Aorta (tissue), 5 donors: ENCODE results near the gene FLYWCH1. TPM values are rescaled to one million over a fixed set of nuclear protein-coding genes. Genes with fewer than 3 reads are reported as not detected.
"Not testable (repeated sequence)": the region's sequence is repeated elsewhere in the genome, so short reads cannot be mapped to it uniquely, and the experiment has no call there.

Source experiments
- ATAC-seq: fragments of 200-7000 bp; cut with Tn5 transposase; one replicate; pipeline ENCODE4 v1.9.1; 2022; ENCODE audit warnings: moderate library complexity; ENCODE audit not compliant: low FRiP score
- DNase-seq, 2 donors: peaks; one replicate each; pipeline ENCODE4 v3.0.0-alpha.2; 2020
- H3K27ac ChIP-seq, 2 donors: one replicate each; pipeline ENCODE4 v1.5.1; 2013; ENCODE audit warnings: low read length in 2 of 2, mild to moderate bottlenecking in 2 of 2, moderate library complexity in 2 of 2, control low read depth in 1 of 2, inconsistent platforms in 1 of 2, low read depth in 1 of 2
- H3K27me3 ChIP-seq, 2 donors: one replicate each; pipeline ENCODE4 v1.6.1; 2013; ENCODE audit warnings: control low read depth in 1 of 2, low read length in 1 of 2, mild to moderate bottlenecking in 1 of 2, moderate library complexity in 1 of 2; ENCODE audit not compliant: insufficient read depth in 2 of 2, control insufficient read depth in 1 of 2
- H3K36me3 ChIP-seq, 2 donors: one replicate each; pipeline ENCODE4 v1.6.1; 2013; ENCODE audit warnings: control low read depth in 1 of 2, low read length in 1 of 2, mild to moderate bottlenecking in 1 of 2; ENCODE audit not compliant: insufficient read depth in 2 of 2, control insufficient read depth in 1 of 2
- H3K4me1 ChIP-seq, 2 donors: one replicate each; pipeline ENCODE4 v1.6.1; 2013; ENCODE audit warnings: low read length in 2 of 2, control low read depth in 1 of 2, mild to moderate bottlenecking in 1 of 2, moderate library complexity in 1 of 2; ENCODE audit not compliant: insufficient read depth in 2 of 2, control insufficient read depth in 1 of 2
- H3K4me3 ChIP-seq, 2 donors: one replicate each; pipeline ENCODE4 v1.5.1; 2013; ENCODE audit warnings: low read length in 2 of 2, control low read depth in 1 of 2, mild to moderate bottlenecking in 1 of 2
- H3K9me3 ChIP-seq: one replicate; pipeline ENCODE4 v1.6.1; 2013; ENCODE audit warnings: mild to moderate bottlenecking, low read length; ENCODE audit not compliant: control insufficient read depth
- WGBS, 2 donors: extraction: QIAGEN DNeasy Blood & Tissue Kit; methylation state at CpG; one replicate each; pipeline ENCODE4 v1.1.7; 2013; 5-methylcytosine and 5-hydroxymethylcytosine counted together
- intact Hi-C, 2 donors: fragments of 100-400 bp; cut with DNase I; formaldehyde crosslinking; loops; one replicate each; pipeline versions ENCODE4 v1.14.2 to v1.15.0; 2022
- polyA plus RNA-seq, 2 donors: library from polyadenylated mRNA; stranded (reverse); fragments of 200-250 nt; gene quantifications; one replicate each; pipeline ENCODE4 v1.2.3, GENCODE V29; 2013
- total RNA-seq, 2 donors: library from RNA; stranded (reverse); fragmentation: NEBNext Ultra II Directional; extraction: Animal tissue kit (Norgen Biotek cat#: 25700); gene quantifications; one replicate each; pipeline ENCODE4 v1.2.1, GENCODE V29; 2021
- donor health status: healthy with polysubstance abuse.
- donor health status: Bipolar disorder and iron deficiency.
- donor health status: DM: no; HTN: no; CAD: no.
- donor health status: DM: no; HTN: no; CAD: no.
- donor health status: DM: yes; HTN: yes; CAD: no.

FLYWCH1 gene
- total and polyA plus RNA-seq, 4 donors, result 24.2 to 103 (median 56.5) TPM

- Histone ChIP-seq H3K27me3 (no peaks in the 10 kb centered on the region), H3K36me3 (peaks cover 0 to 2% of the 10 kb centered on the region in 2 donors), H3K4me1 (peaks cover 0 to 2% of the 10 kb centered on the region in 2 donors), H3K27ac (peak overlapping the region in 1 of 2 donors; percentile 74), H3K9me3 (no peaks in the 10 kb centered on the region), H3K4me3 (no peak overlapping the region)
- DNase-seq (peak in 1 of 2 donors; percentile 70), ATAC-seq (peak; percentile 91)
- intact Hi-C loops, result loop anchor here (2.0 kb wide), 1 partner anchor 45 kb away; no protein-coding TSS in a partner anchor
- WGBS, 2 donors, result 7 to 8% methylated on average over 13 of the region's 13 CpGs
Measured at GRCh38 chr16:2919511-2920255, 8.0 kb downstream of the FLYWCH1 start.

- H3K9me3 ChIP-seq, result no peaks in the 10 kb centered on the region
- H3K4me3 ChIP-seq, result no peak overlapping the region
- no peak overlapping the region for H3K27ac ChIP-seq
- peaks cover 0 to 2% of the 10 kb centered on the region in 2 donors for H3K4me1 ChIP-seq
- H3K36me3 ChIP-seq, result peaks cover 0 to 2% of the 10 kb centered on the region in 2 donors
- DNase-seq, result no peak
- no peaks in the 10 kb centered on the region for H3K27me3 ChIP-seq
- 94 to 95% methylated on average over 14 of the region's 14 CpGs for WGBS, 2 donors
- intact Hi-C loops, result no loop called here
- ATAC-seq, result no peak
Measured at GRCh38 chr16:2923481-2923880, 11.8 kb downstream of the FLYWCH1 start.

- WGBS, 2 donors, result 77 to 78% methylated on average over 32 to 42 of the region's 42 CpGs
- intact Hi-C loops, result no loop called here
Measured at GRCh38 chr16:2924901-2925755, 13.4 kb downstream of the FLYWCH1 start.

GRCh38 chr16:2925951-2926649 lies 14.4 kb downstream of the FLYWCH1 start:
- H3K4me3 ChIP-seq, result no peak overlapping the region
- ATAC-seq, result no peak
- no peaks in the 10 kb centered on the region for H3K9me3 ChIP-seq
- H3K36me3 ChIP-seq, result peaks cover 0 to 7% of the 10 kb centered on the region in 2 donors
- H3K4me1 ChIP-seq, result no peaks in the 10 kb centered on the region
- no peak for DNase-seq
- H3K27ac ChIP-seq, result no peak overlapping the region
- intact Hi-C loops, result loop anchor here in 1 of 2 donors (2.0 kb wide), 1 partner anchor 57 kb away; no protein-coding TSS in a partner anchor
- H3K27me3 ChIP-seq, result no peaks in the 10 kb centered on the region
- WGBS, 2 donors, result 80 to 83% methylated on average over 9 of the region's 9 CpGs

More at GRCh38 chr16:2924901-2925755, 13.4 kb downstream of the FLYWCH1 start:
- peak; percentile 16 for ATAC-seq
- Histone ChIP-seq H3K4me1 (no peaks in the 10 kb centered on the region), H3K27me3 (no peaks in the 10 kb centered on the region), H3K36me3 (peaks cover 0 to 6% of the 10 kb centered on the region in 2 donors), H3K27ac (no peak overlapping the region), H3K4me3 (no peak overlapping the region), H3K9me3 (no peaks in the 10 kb centered on the region)
- DNase-seq, result no peak

GRCh38 chr16:2926650-2926999 lies 14.9 kb downstream of the FLYWCH1 start:
- no peaks in the 10 kb centered on the region for H3K4me1 ChIP-seq
- ATAC-seq, result no peak
- H3K36me3 ChIP-seq, result peaks cover 0 to 7% of the 10 kb centered on the region in 2 donors
- intact Hi-C loops, result loop anchor here in 1 of 2 donors (2.0 kb wide), 1 partner anchor 58 kb away; no protein-coding TSS in a partner anchor
- H3K27ac ChIP-seq, result no peak overlapping the region
- H3K27me3 ChIP-seq, result no peaks in the 10 kb centered on the region
- WGBS, 2 donors, result 73 to 78% methylated on average over 5 of the region's 5 CpGs
- H3K9me3 ChIP-seq, result no peaks in the 10 kb centered on the region
- H3K4me3 ChIP-seq, result no peak overlapping the region
- no peak for DNase-seq

GRCh38 chr16:2927010-2927646 lies 15.4 kb downstream of the FLYWCH1 start:
- H3K4me1 ChIP-seq, result no peaks in the 10 kb centered on the region
- H3K27me3 ChIP-seq, result no peaks in the 10 kb centered on the region
- no peak overlapping the region for H3K27ac ChIP-seq
- DNase-seq (peak; percentile 91 to 94), ATAC-seq (peak; percentile 93)
- H3K4me3 ChIP-seq, result no peak overlapping the region
- intact Hi-C loops, result loop anchor here in 1 of 2 donors (2.0 kb wide), 1 partner anchor 58 kb away; no protein-coding TSS in a partner anchor
- no peaks in the 10 kb centered on the region for H3K9me3 ChIP-seq
- peaks cover 0 to 7% of the 10 kb centered on the region in 2 donors for H3K36me3 ChIP-seq
- 7% methylated on average over 19 of the region's 19 CpGs for WGBS, 2 donors

GRCh38 chr16:2928151-2928550 lies 16.4 kb downstream of the FLYWCH1 start:
- H3K27ac ChIP-seq, H3K36me3 ChIP-seq, H3K27me3 ChIP-seq, H3K9me3 ChIP-seq, H3K4me1 ChIP-seq, H3K4me3 ChIP-seq, DNase-seq, intact Hi-C loops, ATAC-seq: not testable (repeated sequence)
- 82 to 88% methylated on average over 4 of the region's 4 CpGs for WGBS, 2 donors

GRCh38 chr16:2928796-2929195 lies 17.1 kb downstream of the FLYWCH1 start:
- WGBS, 2 donors, result 86 to 87% methylated on average over 11 of the region's 11 CpGs
- Histone ChIP-seq H3K36me3 (peaks cover 0 to 4% of the 10 kb centered on the region in 2 donors), H3K27me3 (no peaks in the 10 kb centered on the region), H3K4me1 (no peaks in the 10 kb centered on the region), H3K4me3 (no peak overlapping the region), H3K9me3 (no peaks in the 10 kb centered on the region), H3K27ac (no peak overlapping the region)
- intact Hi-C loops, result no loop called here
- DNase-seq (no peak), ATAC-seq (no peak)
